Measurements from ENCODE around the gene TMEM184A. TPM values are rescaled to one million over a fixed set of nuclear protein-coding genes. Genes with fewer than 3 reads are reported as not detected.

TMEM184A gene
- total and polyA plus RNA-seq, 2 of the 4 experiments (the other 2 are of a cell fraction): 0.36 to 1.9 TPM

GRCh38 chr7:1501487-1502270 is 54.3 kb downstream of the TMEM184A start:
- H2BK120ac ChIP-seq (ENCODE audit: low read depth, low read length): no peak overlapping the region
- H3K23ac ChIP-seq (ENCODE audit: low read depth, low read length): no peak overlapping the region
- H4K5ac ChIP-seq (ENCODE audit: low read depth, low read length): no peak overlapping the region
- in situ Hi-C loops (cut with MboI; ENCODE audit: low sequenced_read_pairs): no loop called here
- no peak overlapping the region for H3K9ac ChIP-seq (ENCODE audit: low read depth, low read length)
- H3K56ac ChIP-seq (ENCODE audit: extremely low read depth, insufficient read depth, low read length): no peak overlapping the region
- H3K4ac ChIP-seq (ENCODE audit: low read depth, low read length): no peak overlapping the region
- H2AFZ ChIP-seq (replicated peaks; ENCODE audit: low read length, poor library complexity): no peak overlapping the region
- H3K18ac ChIP-seq (ENCODE audit: low read depth, low read length): no peak overlapping the region
- H3K4me1 ChIP-seq (ENCODE audit: control insufficient read depth, insufficient read depth, low read length): peaks cover 5% of the 10 kb centered on the region
- POLR2A ChIA-PET (ENCODE audit: unreplicated experiment): no interaction called here
- peaks cover 16 to 48% of the 10 kb centered on the region in 2 experiments for H3K79me1 ChIP-seq (ENCODE audit: low read depth in 1 of 2, low read length in 2 of 2)
- no peak overlapping the region for H3K4me3 ChIP-seq (ENCODE audit: insufficient read depth, low read depth, low read length)
- no peak overlapping the region for H4K8ac ChIP-seq (ENCODE audit: low read depth in 2 of 2, low read length in 2 of 2)
- 0 out of 2 replicates have a peak, but pooled peaks cover 3% of the 10 kb centered on the region for H3K9me1 ChIP-seq (ENCODE audit: insufficient read depth, low read length)
- CTCF ChIA-PET: no interaction called here
- TF ChIP-seq MAFK (IDR thresholded peaks at IDR 0.05; ENCODE audit: low read depth, low read length) (no peak), RAD21 (IDR thresholded peaks at IDR 0.05; ENCODE audit: low read length) (no peak), RFX5 (IDR thresholded peaks at IDR 0.05; ENCODE audit: low read depth, low read length) (no peak)
- no peaks in the 10 kb centered on the region for H3K27me3 ChIP-seq (ENCODE audit: control insufficient read depth, insufficient read depth, low read length)
- H4K91ac ChIP-seq (ENCODE audit: insufficient read depth, low read depth, low read length): no peak overlapping the region
- H3K9me3 ChIP-seq (ENCODE audit: control insufficient read depth, insufficient read depth, low read length): no peaks in the 10 kb centered on the region
- no peak overlapping the region for H2AK5ac ChIP-seq (ENCODE audit: low read depth, low read length)
- H2BK5ac ChIP-seq (ENCODE audit: low read depth, low read length, poor library complexity, severe bottlenecking): no peak overlapping the region
- H3K14ac ChIP-seq (replicated peaks; ENCODE audit: low read depth, low read length): no peak overlapping the region
- 95% methylated on average over 11 of the region's 21 CpGs; no CpG with 5 or more reads in 1 of the 2 experiments for WGBS, 2 experiments (ENCODE audit: extremely low coverage in 2 of 2, insufficient read length in 1 of 2)
- DNase-seq (no peak), ATAC-seq (ENCODE audit: low read depth) (no peak)
- peaks cover 18% of the 10 kb centered on the region for H4K20me1 ChIP-seq (ENCODE audit: insufficient read depth, low read length)
- intact Hi-C loops (cut with micrococcal nuclease): loop anchor here (5.0 kb wide), 1 partner anchor 36 kb away; no protein-coding TSS in a partner anchor
- BruUV-seq (replicated peaks): no TSS peak
- dilution Hi-C loops (cut with HindIII; ENCODE audit: low sequenced_read_pairs, unreplicated experiment): no loop called here
- H3K4me2 ChIP-seq (ENCODE audit: low read depth, low read length): no peak overlapping the region
- peak overlapping the region; percentile 70 for H2AK9ac ChIP-seq (replicated peaks; ENCODE audit: low read depth, low read length, poor library complexity)
- no peak overlapping the region for H3K27ac ChIP-seq (ENCODE audit: insufficient read depth, low read length)
- no peak overlapping the region for H2BK20ac ChIP-seq (ENCODE audit: low read depth, low read length)
- no peak overlapping the region for H2BK15ac ChIP-seq (ENCODE audit: low read depth, low read length)
- H3K36me3 ChIP-seq (ENCODE audit: control insufficient read depth, insufficient read depth, low read length): peaks cover 48% of the 10 kb centered on the region
